HG03442 (cell line): Measurements from ENCODE around the gene ADAMTS9.
"Not testable (repeated sequence)": the region's sequence is repeated elsewhere in the genome, so short reads cannot be mapped to it uniquely, and the experiment has no call there.

Experiments
- ATAC-seq: cut with Tn5 transposase; IDR thresholded peaks from one replicate; pipeline ENCODE4 v1.9.1; 2021; ENCODE audit warnings: mild to moderate bottlenecking, moderate library complexity; ENCODE audit not compliant: unreplicated experiment

Gene ADAMTS9

DNA sequence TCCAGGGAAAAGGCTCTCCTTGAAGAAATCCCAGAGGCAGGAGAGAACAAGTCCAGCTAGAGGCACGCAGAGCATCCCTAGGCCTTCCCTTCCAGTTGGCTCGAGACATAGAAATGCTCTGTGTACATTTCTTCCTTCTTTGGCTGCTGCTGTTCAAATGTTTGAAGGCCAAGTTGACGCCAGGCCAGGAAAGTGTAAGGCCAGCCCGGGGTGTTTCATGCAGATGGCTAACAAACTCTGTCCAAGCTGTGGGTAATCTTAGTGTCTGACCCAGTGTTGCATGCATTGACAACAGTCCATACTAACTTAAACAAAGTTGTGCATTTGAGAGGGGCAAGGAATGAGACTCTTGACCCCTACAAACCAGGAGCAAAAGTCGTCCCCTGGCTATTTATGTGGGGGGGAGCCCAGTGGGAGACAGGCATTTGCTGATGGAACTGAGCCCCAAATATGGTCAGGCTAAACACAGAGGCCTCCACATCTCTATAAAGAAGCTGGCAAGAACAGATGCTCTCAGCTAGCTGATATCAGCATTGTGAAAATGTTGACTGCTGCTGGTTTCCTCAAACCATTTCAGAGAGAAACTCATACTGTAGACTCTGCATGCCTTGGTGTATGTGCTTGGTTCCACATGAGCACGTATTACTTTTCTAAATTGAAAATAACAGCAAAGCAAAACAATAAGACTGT, 139.5 kb downstream of the ADAMTS9 start:
- no peak for ATAC-seq

DNA sequence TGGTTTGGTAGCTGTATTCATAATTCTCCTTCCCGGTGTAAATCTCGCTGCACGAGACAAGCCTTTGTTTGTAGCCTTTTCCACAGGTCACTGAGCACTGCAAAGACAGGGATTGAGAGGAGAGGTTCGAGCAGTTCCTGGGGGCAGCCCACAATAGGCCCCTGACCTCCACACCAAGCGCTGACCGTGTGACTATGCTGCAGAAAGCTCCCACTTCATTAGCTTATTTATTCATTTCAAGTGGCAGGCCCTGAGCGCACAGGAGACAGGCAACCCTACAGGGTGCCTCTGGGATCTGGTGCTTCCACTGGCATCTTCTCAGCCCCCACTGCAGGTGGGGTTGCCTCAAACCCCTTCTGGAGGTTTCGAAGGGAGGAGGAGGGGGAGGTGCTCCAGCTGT, 140.9 kb downstream of the ADAMTS9 start:
- ATAC-seq = no peak

DNA sequence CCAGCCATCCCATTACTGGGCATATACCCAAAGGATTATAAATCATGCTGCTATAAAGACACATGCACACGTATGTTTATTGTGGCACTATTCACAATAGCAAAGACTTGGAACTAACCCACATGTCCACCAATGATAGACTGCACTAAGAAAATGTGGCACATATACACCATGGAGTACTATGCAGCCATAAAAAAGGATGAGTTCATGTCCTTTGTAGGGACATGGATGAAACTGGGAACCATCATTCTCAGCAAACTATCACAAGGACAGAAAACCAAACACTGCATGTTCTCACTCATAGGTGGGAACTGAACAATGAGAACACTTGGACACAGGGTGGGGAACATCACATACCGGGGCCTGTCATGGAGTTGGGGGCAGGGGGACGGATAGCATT, 142.6 kb downstream of the ADAMTS9 start:
- not testable (repeated sequence) for ATAC-seq

GRCh38 chr3:64541803-64542202, 146.0 kb downstream of the ADAMTS9 start:
- ATAC-seq = no peak

- no peak for ATAC-seq
These were observed 148.2 kb downstream of the ADAMTS9 start for GRCh38 chr3:64539451-64540196.

DNA sequence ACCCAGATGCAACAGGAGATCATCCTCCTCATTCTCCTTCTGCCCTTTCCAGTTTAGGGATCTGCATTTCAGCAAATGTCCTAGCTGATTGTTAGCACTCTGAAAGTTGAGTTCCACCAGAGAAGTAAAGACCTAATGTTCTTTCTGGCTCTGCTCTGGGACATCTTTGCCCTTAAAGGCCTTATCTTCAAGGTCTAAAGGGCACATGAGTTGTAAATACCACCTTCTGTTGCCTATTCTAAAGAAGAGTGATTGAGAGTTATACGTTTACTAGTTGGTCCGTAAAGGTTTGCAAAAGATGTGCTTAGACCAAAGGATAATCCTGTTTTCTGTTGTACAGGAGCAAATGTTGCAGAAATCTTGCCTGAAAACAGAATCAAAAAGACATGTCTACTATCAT, 151.6 kb downstream of the ADAMTS9 start:
- no peak for ATAC-seq

- ATAC-seq = peak; percentile 99
These were observed 154.0 kb downstream of the ADAMTS9 start for GRCh38 chr3:64533617-64534317.

GRCh38 chr3:64530434-64531049, 157.3 kb downstream of the ADAMTS9 start:
- no peak for ATAC-seq

- no peak for ATAC-seq
These were observed 164.5 kb downstream of the ADAMTS9 start for GRCh38 chr3:64523324-64523723.

- ATAC-seq = no peak
These were observed 167.5 kb downstream of the ADAMTS9 start for GRCh38 chr3:64520334-64520733.

GRCh38 chr3:64518950-64519349, 168.8 kb downstream of the ADAMTS9 start:
- ATAC-seq = no peak

GRCh38 chr3:64518496-64518895, 169.3 kb downstream of the ADAMTS9 start:
- no peak for ATAC-seq

DNA sequence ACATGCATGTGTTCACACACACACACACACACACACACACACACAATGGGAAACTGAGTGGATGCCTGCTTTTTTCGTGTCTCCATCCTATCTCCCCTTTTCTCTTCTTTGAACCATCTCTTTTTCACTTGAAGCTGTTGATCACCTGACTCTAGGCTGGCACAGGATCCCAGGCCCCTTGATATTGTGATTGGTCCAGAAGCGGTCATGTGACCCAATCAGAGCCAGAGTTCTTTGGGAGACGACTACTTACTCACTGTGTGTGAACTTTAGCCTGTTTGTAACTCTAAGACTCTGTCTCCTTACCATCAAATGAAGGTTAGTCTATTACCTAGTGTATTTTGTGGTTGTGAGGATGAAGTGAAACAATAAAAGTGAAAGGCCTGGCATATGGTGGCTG, 172.9 kb downstream of the ADAMTS9 start:
- no peak for ATAC-seq

DNA sequence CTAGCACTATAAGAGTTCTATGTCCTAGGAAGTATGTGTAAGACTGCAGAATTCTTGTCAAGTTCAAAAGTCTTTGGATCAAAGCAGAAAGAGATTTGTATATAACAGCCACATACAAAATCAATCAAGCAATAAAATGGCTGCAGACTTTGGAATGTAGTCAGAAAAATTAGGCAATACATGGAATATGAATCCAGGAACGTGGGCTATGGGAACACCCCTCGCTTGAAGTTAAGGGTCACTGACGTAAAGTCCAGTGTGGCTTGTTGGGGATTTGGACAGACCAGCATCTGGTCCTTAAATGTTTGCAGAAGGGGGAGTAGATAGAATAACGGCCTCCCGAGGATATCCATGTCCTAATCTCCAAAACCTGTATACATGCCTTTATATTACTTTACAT, 178.6 kb downstream of the ADAMTS9 start:
- ATAC-seq = no peak

DNA sequence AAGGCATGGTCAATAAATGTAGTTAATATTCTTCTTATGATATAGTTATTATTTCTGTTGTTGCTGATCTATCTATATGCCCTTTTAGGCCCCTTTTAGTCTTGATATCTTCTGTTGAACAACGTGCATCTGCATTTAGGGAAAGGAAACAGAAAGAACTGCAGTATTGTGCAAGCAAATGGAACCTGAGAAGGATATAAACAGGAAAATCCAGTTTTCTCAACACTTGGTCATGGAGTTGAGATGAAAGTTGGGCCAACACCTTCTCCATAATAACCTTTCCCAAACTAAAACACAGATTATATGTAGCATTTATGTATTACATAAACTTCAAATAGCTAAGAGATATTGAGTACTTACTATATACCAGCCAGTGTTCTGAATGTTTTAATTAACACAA, 179.7 kb downstream of the ADAMTS9 start:
- no peak for ATAC-seq

- ATAC-seq = no peak
These were observed 181.5 kb downstream of the ADAMTS9 start for GRCh38 chr3:64506255-64506654.

- ATAC-seq = no peak
These were observed 182.4 kb downstream of the ADAMTS9 start for GRCh38 chr3:64505419-64505818.

DNA sequence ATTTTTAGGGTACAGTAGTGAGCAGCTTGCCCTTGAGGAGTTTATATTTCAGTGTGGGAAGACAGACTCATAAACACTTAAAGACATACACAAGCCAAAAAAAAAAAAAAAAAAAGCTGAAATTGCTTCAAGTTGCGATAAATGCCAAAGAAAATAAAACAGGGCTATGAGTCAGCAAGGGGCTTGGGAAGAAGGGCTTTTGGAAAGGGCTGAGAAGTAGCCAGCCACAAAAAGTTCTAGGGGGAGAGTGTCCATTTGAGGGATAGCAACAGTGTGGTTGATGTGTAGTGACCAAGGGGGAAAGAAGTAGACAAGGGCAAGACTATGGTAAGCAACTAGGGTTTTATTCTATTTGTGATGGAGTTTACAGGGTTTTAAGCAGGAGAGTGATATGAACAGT, 185.5 kb downstream of the ADAMTS9 start:
- no peak for ATAC-seq

- ATAC-seq = no peak
These were observed 186.4 kb downstream of the ADAMTS9 start for GRCh38 chr3:64501298-64501906.

- no peak for ATAC-seq
These were observed 190.9 kb downstream of the ADAMTS9 start for GRCh38 chr3:64496786-64497490.
